22Rv1 (cell line): ENCODE results near the gene CASK.
"Not testable (repeated sequence)": the region's sequence is repeated elsewhere in the genome, so short reads cannot be mapped to it uniquely, and the experiment has no call there.

Experiments
- H3K27ac ChIP-seq: fragments of 450-650 bp; 2 replicates; pipeline ENCODE4 v1.5.1; 2017
- CTCF ChIP-seq: fragments of 450-650 bp; IDR thresholded peaks from 2 replicates; pipeline ENCODE4 v1.5.1; 2017; ENCODE audit warnings: mild to moderate bottlenecking
- ZFX ChIP-seq: fragments of 450-650 bp; IDR thresholded peaks from 2 replicates; pipeline ENCODE4 v1.6.1; 2017; ENCODE audit warnings: antibody characterized with exemption, borderline replicate concordance

CASK gene

DNA sequence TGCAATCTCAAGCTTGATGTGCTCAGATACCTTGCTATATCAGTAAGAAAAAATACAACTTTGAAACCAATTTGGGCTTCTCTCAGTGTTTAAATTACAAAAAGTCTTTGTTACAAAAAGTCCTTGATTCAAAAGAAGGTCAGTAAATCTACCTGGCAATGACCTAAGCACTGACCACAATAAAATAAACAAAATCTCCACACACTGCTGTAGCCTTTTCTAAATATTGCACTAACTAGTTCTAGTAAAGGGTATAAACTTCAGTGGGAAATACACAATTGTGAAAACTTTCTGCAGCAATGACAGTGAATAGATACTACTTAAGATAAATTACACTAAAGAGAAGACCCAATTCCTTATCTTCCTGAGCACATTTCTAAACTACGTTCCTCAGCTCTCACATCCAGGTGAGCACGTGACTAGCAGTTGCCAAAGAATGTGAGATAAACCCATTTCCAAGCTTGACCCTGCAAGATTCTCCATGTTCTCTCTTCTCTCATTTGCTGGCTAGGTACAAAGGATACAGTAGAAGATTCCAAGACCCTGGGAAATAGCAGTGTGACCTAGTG is 316.0 kb downstream of the CASK start:
- no peak for TF ChIP-seq CTCF
- no peak for TF ChIP-seq ZFX
- no peak overlapping the region for H3K27ac ChIP-seq

DNA sequence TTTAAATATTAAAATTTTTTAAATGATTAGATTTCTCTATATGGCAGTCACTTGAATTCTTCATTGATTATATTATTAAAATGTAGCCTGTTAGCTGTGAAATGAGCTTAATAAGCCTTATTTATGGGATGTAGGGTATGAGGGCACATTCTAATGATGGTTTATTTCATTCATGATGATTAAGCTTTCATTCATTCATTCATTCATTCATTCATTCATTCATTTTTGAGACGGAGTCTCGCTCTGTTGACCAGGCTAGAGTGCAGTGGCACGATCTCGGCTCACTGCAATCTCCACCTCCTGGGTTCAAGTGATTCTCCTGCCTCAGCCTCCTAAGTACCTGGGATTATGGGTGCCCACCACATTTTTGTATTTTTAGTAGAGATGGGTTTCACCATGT is 317.3 kb downstream of the CASK start:
- H3K27ac ChIP-seq, result not testable (repeated sequence)

GRCh38 chrX:41604766-41605543 is 318.4 kb downstream of the CASK start:
- TF ChIP-seq ZFX, result no peak
- TF ChIP-seq CTCF, result no peak
- H3K27ac ChIP-seq, result no peak overlapping the region

DNA sequence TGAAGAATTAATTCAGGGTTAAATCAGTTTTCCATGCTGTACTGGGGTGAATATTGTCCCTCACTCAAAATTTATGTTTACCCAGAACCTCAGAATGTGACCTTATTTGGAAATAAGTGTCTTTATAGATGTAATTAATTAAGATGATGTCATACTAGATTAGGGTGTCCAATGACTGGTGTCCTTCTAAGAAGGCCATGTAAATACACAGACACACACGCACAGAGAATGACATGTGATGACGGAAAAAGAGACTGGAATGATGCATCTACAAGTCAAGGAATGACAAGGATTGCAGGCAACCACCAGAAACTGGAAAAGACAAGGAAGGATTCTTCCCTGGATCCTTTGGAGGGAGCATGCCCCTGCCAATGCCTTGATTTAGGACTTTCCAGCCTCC is 319.2 kb downstream of the CASK start:
- TF ChIP-seq ZFX (no peak), CTCF (no peak)

GRCh38 chrX:41603596-41603995 is 319.8 kb downstream of the CASK start:
- no peak for TF ChIP-seq ZFX
- no peak for TF ChIP-seq CTCF
- H3K27ac ChIP-seq, result no peak overlapping the region

More for the DNA sequence above, 319.2 kb downstream of the CASK start:
- H3K27ac ChIP-seq, result no peak overlapping the region

- TF ChIP-seq CTCF, result no peak
- TF ChIP-seq ZFX, result no peak
- no peak overlapping the region for H3K27ac ChIP-seq
These were observed 320.5 kb downstream of the CASK start for GRCh38 chrX:41602816-41603345.

- no peak overlapping the region for H3K27ac ChIP-seq
- no peak for TF ChIP-seq ZFX
- no peak for TF ChIP-seq CTCF
These were observed 323.1 kb downstream of the CASK start for GRCh38 chrX:41600291-41600690.

- no peak for TF ChIP-seq CTCF
- no peak for TF ChIP-seq ZFX
- H3K27ac ChIP-seq, result no peak overlapping the region
These were observed 323.8 kb downstream of the CASK start for GRCh38 chrX:41599507-41599906.
